NCI-H526 treated with DMSO at 0.1 percent for 48 hours (cell line): Measurements from ENCODE around the gene ZNF366.

ENCODE experiments used
- DNase-seq: peaks from one replicate; lab custom pipeline; 2025; lab: John Stamatoyannopoulos, UW

The ZNF366 gene

GRCh38 chr5:72465601-72466563, 41.3 kb downstream of the ZNF366 start:
- no peak for DNase-seq

GRCh38 chr5:72465066-72465465, 42.1 kb downstream of the ZNF366 start:
- DNase-seq, result no peak

DNA sequence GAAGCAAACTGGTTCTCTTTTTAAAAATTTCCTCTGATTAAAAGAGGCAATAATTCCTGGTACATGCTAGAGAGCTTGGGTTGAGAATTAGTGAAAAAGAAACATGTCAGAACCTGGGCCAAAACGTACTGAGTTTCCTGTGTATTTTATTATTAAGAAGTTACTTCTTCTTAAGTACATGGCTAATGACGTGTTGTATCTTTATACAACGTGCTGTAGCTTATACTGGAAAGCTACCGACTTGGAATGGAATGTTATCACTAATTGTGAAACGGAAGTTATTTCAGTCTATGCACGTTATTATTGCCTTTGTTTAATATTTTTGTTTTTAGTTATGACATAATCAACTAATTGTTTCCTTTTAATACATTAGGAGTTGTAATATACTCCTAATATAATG, 43.1 kb downstream of the ZNF366 start:
- no peak for DNase-seq

DNA sequence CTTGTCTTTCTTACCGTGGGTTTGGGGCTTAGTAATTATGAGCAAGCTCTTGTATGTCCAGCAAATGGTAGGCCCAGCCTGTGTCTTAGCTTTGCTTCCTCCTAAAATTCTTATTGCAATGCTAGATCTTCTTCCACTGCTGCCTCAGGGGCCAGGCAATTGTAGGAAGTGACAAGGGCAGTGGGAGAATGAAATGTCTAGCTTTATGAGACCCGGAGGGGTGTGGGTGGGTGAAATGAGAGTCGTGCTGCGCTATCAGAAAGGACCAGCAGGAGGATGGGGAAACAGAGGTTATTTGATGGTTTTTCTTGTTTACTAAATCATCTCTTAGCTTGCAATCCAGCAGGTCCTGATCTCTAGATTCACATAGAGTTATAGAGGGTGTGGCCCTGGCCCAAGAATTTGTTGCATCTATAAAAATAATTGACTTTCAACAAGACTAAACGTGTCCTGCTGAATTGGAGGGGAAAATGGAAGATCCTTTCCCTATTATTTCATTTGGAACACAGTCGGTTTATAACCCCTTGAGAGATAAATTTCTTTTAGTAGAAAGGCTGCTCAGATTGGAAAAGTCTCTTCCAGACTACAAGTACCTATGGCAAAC, 43.7 kb downstream of the ZNF366 start:
- DNase-seq, result no peak

DNA sequence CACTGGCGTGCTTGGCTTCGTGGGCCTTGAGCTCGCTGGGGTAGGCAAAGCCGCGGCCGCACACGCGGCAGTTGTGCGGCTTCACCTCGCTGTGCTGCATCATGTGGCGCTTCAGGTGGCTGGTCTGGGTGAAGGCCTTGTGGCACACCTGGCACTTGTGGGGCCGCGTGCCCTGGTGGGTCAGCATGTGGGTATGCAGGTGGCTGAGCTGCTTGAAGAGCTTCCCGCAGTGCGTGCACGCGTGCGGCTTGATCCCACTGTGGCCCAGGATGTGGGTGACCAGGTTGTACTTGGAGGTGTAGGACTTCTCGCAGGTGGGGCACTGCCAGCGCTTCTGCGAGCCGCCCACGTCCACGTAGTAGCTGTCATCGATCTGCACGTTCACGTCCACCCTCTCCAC, 46.8 kb downstream of the ZNF366 start:
- no peak for DNase-seq

DNA sequence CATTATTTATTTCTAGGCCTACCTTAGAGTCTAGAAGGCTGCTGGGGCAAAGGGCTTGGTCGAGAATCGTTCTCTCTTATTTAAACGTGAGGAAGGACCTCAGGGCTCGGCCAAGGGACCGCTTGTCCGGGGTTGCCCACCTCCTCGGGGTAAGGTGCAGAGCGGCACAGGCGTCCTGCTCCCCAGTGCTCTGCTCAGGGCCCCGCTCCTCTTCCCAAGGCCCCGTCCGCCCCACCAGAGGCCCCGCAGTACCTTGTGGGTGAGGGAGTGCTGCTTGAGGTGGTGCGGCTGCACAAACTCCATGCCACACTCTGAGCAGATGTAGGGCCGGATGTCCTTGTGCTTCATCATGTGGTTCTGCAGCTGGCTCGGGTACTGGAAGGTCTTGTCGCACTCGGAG, 47.3 kb downstream of the ZNF366 start:
- no peak for DNase-seq

GRCh38 chr5:72459089-72459661, 48.0 kb downstream of the ZNF366 start:
- no peak for DNase-seq

- no peak for DNase-seq
These were observed 48.8 kb downstream of the ZNF366 start for GRCh38 chr5:72458407-72458806.

DNA sequence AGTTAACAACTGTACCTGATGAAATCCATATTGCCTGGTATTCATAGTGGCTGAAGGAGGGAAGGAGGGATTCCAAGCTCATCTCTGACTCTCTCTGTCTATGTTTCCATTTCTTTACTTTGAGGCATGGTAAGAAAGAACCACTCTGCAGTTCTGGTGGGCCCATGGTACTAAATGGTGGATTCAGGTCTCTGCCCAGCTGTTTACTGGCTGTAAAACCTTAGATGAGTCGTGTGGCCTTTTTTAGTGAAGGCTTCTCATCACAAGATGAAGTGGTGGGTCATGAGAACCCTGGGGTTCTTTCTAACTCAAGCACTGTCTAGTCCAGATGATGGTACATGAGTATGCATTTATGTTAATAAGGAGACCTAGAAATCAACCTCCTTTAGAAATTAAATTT, 49.7 kb downstream of the ZNF366 start:
- DNase-seq, result no peak

- no peak for DNase-seq
These were observed 50.7 kb downstream of the ZNF366 start for GRCh38 chr5:72456391-72457074.

DNA sequence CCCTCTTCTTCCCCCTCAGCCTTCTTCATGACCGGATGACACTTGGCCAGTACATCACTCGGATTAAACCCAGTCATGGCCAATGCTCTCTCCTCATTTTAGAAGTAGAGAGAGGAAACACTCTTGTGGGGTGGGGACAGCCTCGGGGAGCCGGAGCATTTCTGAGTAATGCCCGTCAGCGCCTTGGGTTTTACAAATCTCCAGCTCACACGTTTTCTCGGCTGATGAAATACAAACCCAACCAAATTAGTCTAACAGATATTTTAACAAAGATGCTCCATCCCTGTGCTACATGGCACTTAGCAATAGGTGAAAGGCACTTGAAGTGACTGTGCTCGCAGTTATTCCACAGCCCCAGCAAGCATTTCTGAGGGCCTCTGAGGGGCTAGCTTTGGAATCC, 51.7 kb downstream of the ZNF366 start:
- no peak for DNase-seq

DNA sequence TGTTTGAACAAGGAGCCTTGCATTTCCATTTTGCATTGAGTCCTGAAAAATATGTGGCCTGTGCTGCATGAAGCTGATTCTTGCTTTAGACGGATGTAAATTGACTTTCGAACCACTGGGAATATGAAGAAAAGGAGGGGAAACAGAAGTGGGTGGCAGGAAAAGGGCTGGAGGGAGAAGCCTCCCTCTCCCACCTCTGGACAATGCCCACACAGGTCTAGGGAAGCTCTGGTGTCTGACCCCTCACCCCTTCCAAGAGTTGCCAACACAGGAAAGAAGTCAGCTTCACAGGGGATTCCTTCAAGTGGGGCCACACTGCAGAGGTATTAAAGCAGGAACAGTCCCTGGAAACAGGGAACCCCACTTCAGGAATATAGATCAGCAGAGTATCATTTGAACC, 52.2 kb downstream of the ZNF366 start:
- DNase-seq, result no peak

DNA sequence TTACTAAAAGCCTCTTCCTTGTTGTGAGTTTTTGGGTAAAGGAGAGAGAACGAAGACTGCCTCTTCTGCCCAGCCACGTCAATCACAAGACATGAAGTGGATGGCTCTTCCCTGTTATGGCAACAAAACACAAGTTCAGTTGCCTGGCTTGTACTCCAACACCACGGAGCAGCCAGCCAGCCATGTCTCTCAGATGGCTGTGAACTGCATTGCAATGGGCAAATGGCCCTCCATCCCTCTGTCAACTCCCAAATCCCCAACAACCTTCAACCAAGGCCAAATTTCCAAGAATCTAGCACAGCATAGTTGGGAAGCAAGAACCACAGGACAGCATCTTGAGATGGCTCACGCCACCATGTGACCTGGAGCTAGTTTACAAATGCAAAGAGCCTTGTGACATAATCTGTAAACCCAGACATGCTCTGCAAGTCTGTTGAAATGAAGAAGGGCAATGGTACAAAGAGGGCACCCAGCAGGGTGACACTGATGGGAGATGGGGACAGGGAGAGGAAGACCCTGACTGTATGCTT, 53.9 kb downstream of the ZNF366 start:
- DNase-seq, result no peak

DNA sequence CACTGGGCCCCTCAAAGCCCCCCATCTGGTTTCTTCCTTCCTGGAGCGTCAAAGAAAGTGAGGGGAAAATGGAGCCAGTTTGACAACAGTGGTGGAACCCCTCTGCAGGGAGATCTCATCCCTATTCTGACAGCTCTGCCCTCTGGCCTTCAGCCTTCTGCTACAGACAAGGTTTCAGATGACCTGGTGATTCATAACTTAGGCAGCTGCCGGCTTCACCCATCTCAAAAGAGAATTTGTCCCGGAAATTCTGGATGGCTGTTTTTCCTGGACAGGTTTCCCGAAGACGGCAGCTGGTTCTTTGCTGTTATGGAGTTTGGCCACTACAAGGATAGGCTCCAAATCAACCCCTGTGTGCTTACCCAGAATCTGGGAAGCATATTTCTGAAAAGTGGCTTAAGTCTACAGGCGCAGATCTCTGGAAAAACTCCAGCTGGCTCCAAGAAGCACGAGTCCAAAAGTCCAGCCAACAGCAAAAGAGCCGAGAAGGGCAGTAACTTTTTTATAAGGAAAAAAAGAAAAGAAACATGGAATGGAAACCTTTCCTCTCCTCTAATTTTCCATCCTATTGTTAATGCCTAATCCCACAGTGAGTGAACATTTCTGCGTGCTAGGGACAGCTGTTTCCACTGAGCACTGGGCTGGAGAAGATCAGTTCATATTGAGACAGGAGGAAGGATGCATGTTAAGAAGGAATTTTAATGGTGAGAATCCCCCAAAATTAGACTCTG, 54.5 kb downstream of the ZNF366 start:
- no peak for DNase-seq

DNA sequence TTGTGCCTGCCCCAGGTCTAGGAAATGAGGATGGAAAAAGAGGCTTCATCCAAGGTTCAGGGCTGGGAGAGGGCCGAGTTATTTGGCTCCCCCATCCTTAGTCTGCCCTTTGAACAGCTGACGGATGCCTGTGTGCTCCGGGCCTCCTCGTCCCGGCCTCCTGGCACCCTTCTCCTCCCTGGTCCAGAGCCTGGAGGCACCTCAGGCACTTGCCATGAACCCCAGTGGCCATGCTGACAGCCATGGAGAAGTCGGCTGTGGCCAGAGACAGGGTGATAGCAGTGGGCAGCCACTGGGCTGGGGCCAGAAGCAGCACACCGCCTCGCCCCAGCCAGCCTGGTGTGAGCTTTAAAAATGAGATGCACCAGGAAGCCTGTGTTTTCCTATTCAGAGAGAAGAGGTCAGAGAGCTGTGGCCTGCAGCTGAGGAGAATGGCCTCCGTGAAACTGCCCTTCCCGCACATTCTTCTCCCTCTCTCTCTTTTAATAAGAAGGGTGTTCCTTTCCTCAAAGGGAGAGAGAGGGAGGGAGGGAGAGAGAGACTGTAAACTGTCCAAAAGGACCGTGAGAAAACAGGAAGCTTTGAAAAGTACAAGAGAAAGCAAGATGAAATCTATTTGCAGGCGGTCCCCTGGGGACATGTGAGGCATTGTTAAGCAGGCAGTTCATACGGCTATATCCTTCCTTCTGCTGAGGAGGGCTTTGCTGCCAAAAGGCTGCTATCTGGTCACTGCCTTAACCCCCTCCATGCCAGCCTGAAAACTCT, 55.3 kb downstream of the ZNF366 start:
- no peak for DNase-seq

GRCh38 chr5:72448368-72448767, 58.8 kb downstream of the ZNF366 start:
- no peak for DNase-seq

GRCh38 chr5:72447751-72448150, 59.5 kb downstream of the ZNF366 start:
- no peak for DNase-seq

- DNase-seq, result no peak
These were observed 61.2 kb downstream of the ZNF366 start for GRCh38 chr5:72445969-72446368.

GRCh38 chr5:72443883-72444282, 63.3 kb downstream of the ZNF366 start:
- no peak for DNase-seq

DNA sequence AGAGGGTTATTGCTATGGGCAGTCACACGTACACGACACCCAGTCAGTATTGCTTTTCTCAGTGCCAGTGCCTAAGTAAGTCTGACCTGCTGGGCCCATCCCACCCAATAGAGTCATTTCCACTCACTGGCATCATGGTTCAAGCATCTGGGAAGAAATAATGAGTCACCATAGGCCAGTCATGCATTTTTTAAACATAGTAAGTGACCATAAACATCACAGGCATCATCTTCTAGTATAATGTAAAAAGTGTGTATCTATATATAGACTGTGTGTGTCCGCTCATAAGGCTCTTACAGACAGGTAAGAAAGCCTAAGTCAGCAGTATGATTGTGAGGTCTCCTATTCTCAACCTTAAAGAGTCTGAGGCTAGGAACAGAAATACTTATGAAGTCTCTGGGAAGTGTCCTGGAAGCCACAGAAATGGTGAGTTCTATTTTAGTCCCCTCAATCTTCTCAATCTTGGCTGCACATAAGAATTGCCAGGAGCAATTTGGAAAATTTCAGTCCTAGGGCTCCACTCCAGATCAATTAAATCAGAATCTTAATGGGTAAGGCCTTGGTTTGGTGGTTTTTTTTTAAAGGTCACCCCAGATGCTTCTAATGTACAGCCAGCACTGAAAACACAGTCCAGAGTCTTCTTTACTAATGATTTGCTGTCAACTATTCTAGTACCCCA, 65.2 kb downstream of the ZNF366 start:
- no peak for DNase-seq
